KG1 (cell line): ENCODE results near the gene ICAM5.

Experiments
- DNase-seq: peaks from one replicate; lab custom pipeline; 2025; lab: John Stamatoyannopoulos, UW

The ICAM5 gene

DNA sequence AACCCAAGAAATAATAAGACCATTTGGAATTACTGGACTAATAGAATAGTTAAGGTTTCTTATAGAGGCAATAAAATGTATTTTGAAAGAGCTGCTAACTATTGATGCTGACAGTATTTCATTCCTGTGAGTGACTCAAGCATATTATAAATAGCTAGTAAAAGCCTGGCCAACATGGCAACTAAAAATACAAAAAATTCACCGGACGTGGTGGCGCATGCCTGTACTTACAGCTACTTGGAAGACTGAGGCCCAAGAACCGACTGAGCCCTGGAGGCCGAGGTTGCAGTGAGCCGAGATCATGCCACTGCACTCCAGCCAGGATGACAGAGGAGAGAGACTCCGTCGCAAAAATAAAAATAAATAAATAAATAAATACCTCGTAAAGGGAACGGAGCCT is 55.0 kb downstream of the ICAM5 start:
- DNase-seq = no peak
